DLD1 (cell line): ENCODE data around the gene ACSM3.
"Not testable (repeated sequence)": the region's sequence is repeated elsewhere in the genome, so short reads cannot be mapped to it uniquely, and the experiment has no call there.

ENCODE experiments used
- in situ Hi-C: cut with HindIII; loops from 2 replicates; pipeline ENCODE4 v1.10.0; 2017; ENCODE audit warnings: low sequenced_read_pairs

The ACSM3 gene

GRCh38 chr16:20803561-20804214 lies 39.9 kb downstream of the ACSM3 start:
- in situ Hi-C loops, result no loop called here

DNA sequence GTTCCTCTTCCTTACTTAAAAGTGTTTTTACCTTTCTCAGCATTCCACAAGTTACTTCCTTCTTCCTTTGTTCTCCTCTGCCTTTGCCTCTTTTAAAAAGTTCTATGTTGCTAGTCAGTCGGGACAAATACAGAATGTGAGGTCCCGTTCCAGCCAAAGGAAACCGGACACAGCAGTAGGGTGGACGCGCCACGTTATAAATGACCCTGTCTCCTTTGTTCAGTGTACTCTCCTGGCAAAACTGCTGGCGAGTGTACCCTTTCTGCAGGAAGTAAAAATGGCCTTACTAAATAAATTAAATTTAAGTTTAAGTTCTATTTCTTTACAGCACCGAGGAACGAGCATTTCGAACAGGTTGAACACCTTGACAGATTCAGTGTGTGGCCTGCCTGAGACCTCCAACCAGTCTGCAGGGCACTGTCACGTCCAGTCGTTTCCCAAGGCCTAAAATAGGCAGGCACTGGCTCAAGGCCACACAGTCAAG lies 41.9 kb downstream of the ACSM3 start:
- in situ Hi-C loops, result not testable (repeated sequence)

GRCh38 chr16:20806168-20807050 lies 42.6 kb downstream of the ACSM3 start, which contains the start of the genes ERI2 and REXO5:
Gene ERI2 (minus strand): TSS chr16:20806472. CDS start chr16:20806430, 42 bp downstream.
Gene REXO5 (plus strand): TSS chr16:20806527. CDS start chr16:20806954, 427 bp downstream.
- in situ Hi-C loops, result no loop called here

DNA sequence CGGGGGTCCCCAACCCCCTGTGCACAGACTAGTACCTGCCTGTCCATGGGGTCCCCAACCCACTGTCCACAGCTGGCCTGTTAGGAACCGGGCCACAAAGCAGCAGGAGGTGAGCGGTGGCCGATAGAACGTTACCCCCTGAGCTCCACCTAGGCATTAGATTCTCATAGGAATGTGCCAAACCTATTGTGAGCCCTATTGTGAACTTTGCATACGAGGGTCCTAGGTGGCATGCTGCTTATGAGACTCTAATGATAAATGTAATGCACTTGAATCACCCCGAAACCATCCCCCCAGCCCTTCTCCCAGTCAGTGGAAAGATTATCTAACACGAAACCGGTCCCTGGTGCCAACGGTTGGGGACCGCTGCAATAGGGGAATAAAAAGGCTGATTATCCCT lies 44.0 kb downstream of the ACSM3 start:
- in situ Hi-C loops, result no loop called here

GRCh38 chr16:20811889-20812439 lies 48.1 kb downstream of the ACSM3 start:
- in situ Hi-C loops, result no loop called here

- in situ Hi-C loops, result no loop called here
Measured at GRCh38 chr16:20812510-20812909, 48.7 kb downstream of the ACSM3 start.

DNA sequence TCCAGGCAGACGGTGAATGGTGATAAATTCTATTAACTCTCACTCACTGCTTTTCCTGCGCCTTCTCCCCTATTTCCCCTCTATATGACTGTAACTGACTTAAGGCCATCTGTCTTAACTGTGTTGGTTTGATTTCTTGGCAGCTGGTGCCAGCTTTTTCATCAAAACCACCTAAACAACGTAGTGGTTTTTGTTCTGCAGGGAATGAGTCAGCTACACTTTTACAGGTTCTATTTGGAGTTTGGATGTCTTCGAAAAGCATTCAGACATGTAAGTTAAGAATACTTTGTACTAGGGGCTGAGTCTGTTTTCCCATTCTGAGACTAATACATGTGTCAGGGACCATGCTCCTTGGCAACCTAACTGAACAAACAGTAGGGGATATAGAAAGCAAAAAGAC lies 51.0 kb downstream of the ACSM3 start:
- in situ Hi-C loops, result no loop called here

DNA sequence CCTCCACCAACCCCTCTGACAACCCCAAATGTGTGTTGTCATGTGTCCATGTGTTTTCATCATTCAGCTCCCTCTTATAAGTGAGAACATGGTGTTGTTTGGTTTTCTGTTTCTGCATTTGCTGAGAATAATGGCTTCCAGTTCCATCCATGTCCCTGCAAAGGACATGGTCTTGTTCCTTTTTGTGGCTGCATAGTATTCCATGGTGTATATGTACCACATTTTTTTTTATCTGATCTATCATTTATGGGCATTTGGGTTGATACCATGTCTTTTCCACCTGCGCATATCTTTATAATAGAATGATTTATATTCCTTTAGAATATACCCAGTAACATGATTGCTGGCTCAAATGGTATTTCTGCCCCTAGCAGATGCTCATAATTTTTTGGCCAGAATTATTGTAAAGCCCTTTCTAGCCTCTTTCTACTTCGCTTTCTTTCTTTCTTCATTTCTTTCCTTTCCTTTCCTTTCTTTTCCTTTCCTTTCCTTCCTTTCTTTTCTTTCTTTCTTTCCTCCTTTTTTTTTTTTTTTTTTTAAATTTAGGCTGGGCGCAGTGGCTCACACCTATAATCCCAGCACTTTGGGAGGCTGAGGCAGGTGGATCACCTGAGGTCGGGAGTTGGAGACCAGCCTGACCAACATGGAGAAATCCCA lies 55.2 kb downstream of the ACSM3 start:
- in situ Hi-C loops, result no loop called here

DNA sequence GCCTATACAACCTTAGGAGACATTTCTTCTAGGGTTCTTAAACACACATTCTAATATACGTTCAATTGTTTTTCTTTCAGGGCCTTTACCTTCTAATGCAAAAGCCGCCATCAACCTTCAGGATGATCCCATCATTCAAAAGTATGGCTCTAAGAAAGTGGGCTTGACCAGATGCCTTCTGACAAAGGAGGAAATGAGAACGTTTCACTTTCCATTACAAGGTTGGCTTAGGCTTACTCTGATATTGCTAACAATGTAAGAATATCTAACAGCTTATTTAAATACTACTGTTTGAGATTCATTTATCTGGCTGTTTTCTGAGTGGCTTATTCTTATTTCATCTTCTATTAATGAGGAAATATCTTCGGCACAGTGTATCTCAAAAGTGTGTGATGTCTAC lies 57.9 kb downstream of the ACSM3 start:
- in situ Hi-C loops, result no loop called here

GRCh38 chr16:20822521-20823325 lies 58.9 kb downstream of the ACSM3 start:
- in situ Hi-C loops, result no loop called here

GRCh38 chr16:20826039-20826566 lies 62.3 kb downstream of the ACSM3 start:
- in situ Hi-C loops, result no loop called here

GRCh38 chr16:20829536-20829935 lies 65.7 kb downstream of the ACSM3 start:
- in situ Hi-C loops, result no loop called here

GRCh38 chr16:20830372-20830771 lies 66.6 kb downstream of the ACSM3 start:
- in situ Hi-C loops, result no loop called here

GRCh38 chr16:20833086-20833485 lies 69.3 kb downstream of the ACSM3 start:
- in situ Hi-C loops, result no loop called here

GRCh38 chr16:20838240-20838639 lies 74.4 kb downstream of the ACSM3 start:
- in situ Hi-C loops, result no loop called here

DNA sequence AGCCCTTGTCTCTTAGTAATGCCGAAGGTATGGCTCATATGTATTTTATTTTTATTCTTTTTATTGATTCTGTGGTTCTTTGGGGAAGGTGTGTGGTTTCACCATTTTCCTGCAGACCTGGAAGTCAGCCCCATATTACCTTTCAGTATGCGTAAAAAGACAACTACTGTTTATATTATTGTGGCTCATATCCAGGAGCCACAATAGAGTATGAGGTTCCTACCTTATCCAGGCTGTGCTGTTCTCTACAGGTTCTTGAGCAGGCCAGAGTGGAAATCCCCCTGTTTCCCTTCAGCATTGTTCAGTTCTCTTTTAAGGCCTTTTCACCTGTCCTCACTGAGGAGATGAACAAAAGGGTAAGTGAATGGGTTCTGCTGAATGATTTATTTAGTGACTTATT lies 75.7 kb downstream of the ACSM3 start:
- in situ Hi-C loops, result no loop called here

DNA sequence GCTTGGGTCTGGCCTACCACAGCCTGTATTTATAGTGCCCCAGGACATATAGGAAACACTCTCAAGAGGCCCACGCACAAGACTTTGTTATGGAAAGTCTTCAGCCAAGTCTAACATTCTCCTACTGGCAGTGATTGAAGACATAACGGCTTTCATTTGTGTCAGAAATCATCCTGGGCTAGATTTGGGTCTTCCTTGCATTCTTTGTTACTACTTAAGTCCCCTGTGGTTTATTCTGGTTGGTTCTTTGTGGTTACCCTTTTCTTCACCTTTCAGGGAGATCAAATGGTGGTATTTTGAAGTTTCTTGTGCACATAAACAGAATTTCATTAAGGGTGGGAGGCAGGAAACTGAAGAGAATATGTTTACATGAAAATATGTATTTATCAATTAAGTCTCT lies 80.2 kb downstream of the ACSM3 start:
- in situ Hi-C loops, result loop anchor here (10.0 kb wide), 2 partner anchors 69 to 151 kb away; no protein-coding TSS in a partner anchor

DNA sequence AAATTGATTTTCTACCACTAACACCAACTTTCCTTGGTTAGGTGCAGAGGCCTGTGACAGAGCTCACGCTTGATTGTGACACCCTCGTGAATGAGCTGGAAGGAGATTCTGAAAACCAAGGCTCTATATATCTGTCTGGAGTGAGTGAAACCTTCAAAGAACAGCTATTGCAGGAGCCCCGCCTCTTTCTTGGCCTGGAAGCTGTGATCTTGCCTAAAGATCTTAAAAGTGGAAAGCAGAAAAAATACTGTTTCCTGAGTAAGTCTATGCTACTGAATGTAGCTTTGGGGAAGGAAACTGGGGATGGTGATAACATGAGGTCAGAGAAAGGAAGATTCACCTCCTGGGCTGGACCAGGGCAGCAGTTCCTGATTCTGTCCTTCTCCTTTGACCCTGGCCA lies 80.8 kb downstream of the ACSM3 start:
- in situ Hi-C loops, result loop anchor here (10.0 kb wide), 2 partner anchors 70 to 150 kb away; no protein-coding TSS in a partner anchor

DNA sequence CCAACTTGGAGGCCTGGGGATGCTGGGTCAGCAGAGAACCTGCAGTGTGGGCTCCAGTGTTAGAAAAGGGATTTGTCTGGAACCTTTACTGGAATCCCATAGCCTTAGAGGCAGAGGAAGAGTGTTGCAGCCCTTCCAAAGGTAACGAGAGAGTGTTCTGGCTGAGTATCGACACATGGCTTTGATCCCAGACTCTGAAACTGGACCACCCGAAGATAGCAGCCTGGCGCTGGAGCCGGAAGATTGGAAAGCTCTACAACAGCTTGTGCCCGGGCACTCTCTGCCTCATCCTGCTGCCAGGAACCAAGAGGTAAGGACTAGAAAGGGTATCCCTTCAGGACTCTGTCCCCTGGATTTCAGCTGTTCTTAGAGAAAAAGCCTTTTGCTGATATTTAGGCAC lies 82.2 kb downstream of the ACSM3 start:
- in situ Hi-C loops, result loop anchor here (10.0 kb wide), 2 partner anchors 71 to 149 kb away; no protein-coding TSS in a partner anchor

DNA sequence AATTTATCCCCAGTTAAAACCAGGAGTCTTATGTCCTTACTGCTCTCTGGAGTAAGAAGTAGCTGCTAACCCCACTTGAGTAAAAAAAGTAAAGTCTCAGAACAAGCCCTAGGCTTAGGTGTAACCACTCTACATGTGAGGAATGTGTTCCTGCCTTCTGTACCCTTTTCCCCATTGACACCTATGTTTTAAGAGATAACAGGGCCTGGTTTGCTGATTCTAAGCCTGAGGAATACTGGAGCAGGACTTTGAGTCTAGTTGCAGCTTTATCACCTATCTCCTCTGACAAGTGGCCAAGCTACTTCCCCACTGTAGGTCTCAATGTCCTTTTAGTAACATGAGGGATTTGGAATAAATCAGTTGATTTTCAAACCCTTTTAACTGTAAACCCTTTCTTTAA lies 82.7 kb downstream of the ACSM3 start:
- in situ Hi-C loops, result loop anchor here (10.0 kb wide), 2 partner anchors 72 to 148 kb away; no protein-coding TSS in a partner anchor
